ENCODE data around the gene MANEAL. TPM values are rescaled to one million over a fixed set of nuclear protein-coding genes. Genes with fewer than 3 reads are reported as not detected.

MANEAL gene
- total and polyA plus RNA-seq, 12 donors = 0.66 to 3.1 (median 1.4) TPM

DNA sequence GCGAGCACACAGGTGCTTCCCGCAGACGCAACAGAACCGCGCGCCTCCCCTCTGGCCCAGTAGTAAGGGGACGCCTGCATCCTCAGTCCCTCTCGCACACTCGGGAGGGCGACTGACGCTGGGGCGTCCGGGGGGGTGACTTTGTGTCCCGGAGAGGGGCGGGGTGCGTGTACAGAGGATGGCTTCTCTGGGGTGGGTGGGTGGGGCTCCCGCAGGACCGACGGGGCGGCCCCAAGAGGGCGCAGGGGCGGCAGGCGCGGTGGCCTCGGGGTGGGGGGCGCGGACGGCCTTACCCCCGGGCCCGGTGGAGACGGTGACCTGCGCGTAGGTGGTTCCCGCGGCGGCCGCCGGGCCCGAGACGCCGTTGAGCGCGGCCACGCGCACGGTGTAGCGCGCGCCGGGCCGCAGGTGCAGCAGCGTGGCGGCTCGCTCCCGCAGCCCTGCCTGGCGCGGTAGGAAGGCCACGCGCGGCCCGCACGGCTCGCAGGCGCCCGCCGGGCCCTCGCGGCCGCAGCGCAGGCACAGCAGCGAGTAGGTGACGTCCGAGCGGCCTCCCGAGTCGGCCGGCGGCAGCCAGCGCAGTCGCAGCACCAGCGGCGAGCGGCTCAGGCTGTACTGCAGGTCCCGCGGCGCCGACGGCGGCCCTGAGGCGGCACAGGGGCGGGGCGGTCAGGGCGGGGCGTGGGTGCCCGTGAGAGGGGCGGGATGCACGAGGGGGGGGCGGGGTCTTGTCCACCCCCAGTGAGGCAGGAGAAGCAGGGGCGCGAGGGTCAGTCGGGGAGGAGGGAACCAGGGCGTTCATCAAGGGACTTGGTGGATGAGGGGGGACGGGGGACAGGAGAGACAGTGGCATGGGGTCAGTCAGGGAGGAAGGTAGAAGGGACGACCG is 40.8 kb upstream of the MANEAL start:
- 1 to 2% methylated on average over 103 of the region's 105 CpGs for WGBS, 2 donors
- no peak overlapping the region for H3K27ac ChIP-seq
- intact Hi-C loops (cut with DNase I) = no loop called here
- ATAC-seq (peak in 2 of 8 donors; percentile 29 to 56), DNase-seq (no peak)
- no peaks in the 10 kb centered on the region for H3K36me3 ChIP-seq
- no peak for TF ChIP-seq CTCF (IDR thresholded peaks at IDR 0.05)
- H3K9me3 ChIP-seq = peaks cover 0 to 2% (median 0%) of the 10 kb centered on the region in 11 donors
- H3K4me3 ChIP-seq = peak overlapping the region in 7 of 10 donors; percentile 5 to 24 (median 10)
- H3K4me1 ChIP-seq = no peaks in the 10 kb centered on the region
- peaks cover 0 to 94% (median 92%) of the 10 kb centered on the region in 7 donors for H3K27me3 ChIP-seq

DNA sequence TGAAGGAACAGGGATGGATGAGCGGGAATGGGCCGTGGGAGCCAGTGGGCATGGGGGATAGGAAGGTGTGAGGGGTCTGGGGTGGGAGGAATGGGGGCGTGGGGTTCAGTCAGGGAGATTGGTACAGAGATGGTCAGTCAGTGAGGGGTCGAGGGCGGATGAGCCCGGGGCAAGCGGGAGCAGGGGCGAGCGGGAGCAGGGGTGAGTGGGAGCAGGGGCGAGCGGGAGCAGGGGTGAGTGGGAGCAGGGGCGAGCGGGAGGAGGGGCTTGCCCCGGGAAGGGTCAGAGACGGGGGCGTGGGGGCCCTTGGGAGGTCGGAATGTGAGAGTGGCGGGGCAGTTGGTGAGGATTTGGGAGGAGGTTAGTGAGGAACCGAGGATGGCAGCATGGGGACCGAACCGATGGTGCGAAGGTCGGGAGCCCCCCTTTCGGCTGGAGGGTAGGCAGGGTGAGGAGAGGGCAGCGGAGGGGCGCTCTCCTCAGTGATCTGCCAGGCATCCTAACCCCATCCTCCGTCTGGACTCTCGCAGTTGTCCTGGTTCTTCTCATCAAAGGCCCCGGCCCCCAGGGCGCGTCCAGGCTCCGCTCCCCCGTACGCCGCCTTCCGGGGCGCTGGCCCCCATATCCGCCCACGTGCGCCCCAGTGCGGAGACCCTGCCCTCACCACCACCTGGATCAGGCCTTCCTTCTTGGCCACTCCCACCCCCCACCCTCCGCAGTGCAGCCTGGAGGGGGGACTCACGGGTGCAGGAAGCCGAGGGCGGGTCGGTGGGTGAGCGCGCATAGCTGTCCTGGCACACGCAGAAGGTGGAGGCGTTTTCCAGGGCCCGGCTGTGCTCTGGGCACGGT is 40.0 kb upstream of the MANEAL start:
- no peak for ATAC-seq
- Histone ChIP-seq H3K4me3 (no peak overlapping the region), H3K27me3 (peaks cover 0 to 93% (median 91%) of the 10 kb centered on the region in 7 donors), H3K9me3 (no peaks in the 10 kb centered on the region), H3K36me3 (no peaks in the 10 kb centered on the region), H3K27ac (no peak overlapping the region), H3K4me1 (no peaks in the 10 kb centered on the region)
- DNase-seq = no peak
- intact Hi-C loops (cut with DNase I) = no loop called here
- TF ChIP-seq CTCF (IDR thresholded peaks at IDR 0.05) = no peak
- WGBS, 2 donors = 4 to 6% methylated on average over 49 to 50 of the region's 52 CpGs

GRCh38 chr1:37755290-37755689 is 38.4 kb upstream of the MANEAL start:
- TF ChIP-seq CTCF (IDR thresholded peaks at IDR 0.05) = no peak
- no peaks in the 10 kb centered on the region for H3K36me3 ChIP-seq
- peaks cover 0 to 93% (median 91%) of the 10 kb centered on the region in 7 donors for H3K27me3 ChIP-seq
- 80 to 93% methylated on average over 1 of the region's 1 CpG for WGBS, 2 donors
- intact Hi-C loops (cut with DNase I) = no loop called here
- no peaks in the 10 kb centered on the region for H3K9me3 ChIP-seq
- no peaks in the 10 kb centered on the region for H3K4me1 ChIP-seq
- DNase-seq (no peak), ATAC-seq (no peak)
- no peak overlapping the region for H3K4me3 ChIP-seq
- no peak overlapping the region for H3K27ac ChIP-seq

- WGBS, 2 donors = 39 to 54% methylated on average over 4 of the region's 4 CpGs
- no peak for DNase-seq
- no peaks in the 10 kb centered on the region for H3K4me1 ChIP-seq
- H3K9me3 ChIP-seq = no peaks in the 10 kb centered on the region
- ATAC-seq = no peak
- H3K27me3 ChIP-seq = peaks cover 0 to 92% (median 89%) of the 10 kb centered on the region in 7 donors
- no peak for TF ChIP-seq CTCF (IDR thresholded peaks at IDR 0.05)
- intact Hi-C loops (cut with DNase I) = no loop called here
- H3K27ac ChIP-seq = no peak overlapping the region
- no peaks in the 10 kb centered on the region for H3K36me3 ChIP-seq
- no peak overlapping the region for H3K4me3 ChIP-seq
Measured at GRCh38 chr1:37755951-37756560, 37.6 kb upstream of the MANEAL start.
